HepG2 (cell line): ENCODE data around the gene MAP1B. TPM values are rescaled to one million over a fixed set of nuclear protein-coding genes. Genes with fewer than 3 reads are reported as not detected.

ENCODE experiments used
- ATAC-seq: fragments of 200-7000 bp; cut with Tn5 transposase; 3 replicates; pipeline ENCODE4 v1.9.1; 2020; ENCODE audit warnings: mild to moderate bottlenecking, moderate library complexity
- BruUV-seq: library from RNA; stranded (reverse); fragments of 400-500 nt; replicated peaks from 2 replicates; lab custom pipeline; 2021; lab: Mats Ljungman, UMichigan
- CTCF ChIA-PET: fragments of 300-600 bp; formaldehyde crosslinking; extraction: SDS; loops from one replicate; lab custom pipeline; 2021; ENCODE audit warnings: low total read pairs, inconsistent platforms, low intra/inter-chr PET ratio; lab: Yijun Ruan, JAX
- POLR2A ChIA-PET: fragments of 350-600 bp; sonication (Branson Sonifier 250); formaldehyde crosslinking; loops from one replicate; lab custom pipeline; 2020; ENCODE audit warnings: antibody characterized with exemption, inconsistent platforms; lab: Yijun Ruan, JAX
- DNase-seq: peaks from one replicate; pipeline ENCODE4 v3.0.0-alpha.2; 2015; ENCODE audit warnings: low spot score
- FAIRE-seq: peaks from 3 replicates; lab custom pipeline; 2011; peaks lifted over from hg19 to GRCh38; lab: Jason Lieb, UNC
- H2AFZ ChIP-seq: one replicate; pipeline ENCODE4 v1.6.1; 2011; ENCODE audit warnings: low read length, inconsistent platforms
- H3K27ac ChIP-seq: fragments of 300-600 bp; 3 replicates; pipeline ENCODE4 v1.8.0; 2011; ENCODE audit warnings: mixed run types, mild to moderate bottlenecking, mixed read lengths, low read length, inconsistent platforms; ENCODE audit not compliant: insufficient read depth; ENCODE audit errors: extremely low read length
- H3K27me3 ChIP-seq, 2 experiments: fragments of 200-600 bp in 1 of 2; 2 replicates in 1 of 2; 3 replicates in 1 of 2; pipeline versions ENCODE4 v1.6.0 to v1.8.0; 2011; ENCODE audit warnings: low read length in 2 of 2, mild to moderate bottlenecking in 2 of 2, moderate library complexity in 2 of 2, inconsistent platforms in 1 of 2; ENCODE audit not compliant: insufficient read depth in 2 of 2, control insufficient read depth in 1 of 2
- H3K36me3 ChIP-seq, 2 experiments: fragments of 200-600 bp in 1 of 2; replicated peaks in 1 of 2; 2 replicates in 1 of 2; 3 replicates in 1 of 2; pipeline versions ENCODE4 v1.5.1 to v1.8.0; 2011; ENCODE audit warnings: low read length in 2 of 2, inconsistent platforms in 1 of 2; ENCODE audit not compliant: insufficient read depth in 2 of 2, control insufficient read depth in 1 of 2
- H3K4me1 ChIP-seq: 2 replicates; pipeline ENCODE4 v1.5.1; 2012; ENCODE audit warnings: low read length, inconsistent platforms; ENCODE audit not compliant: insufficient read depth
- H3K4me2 ChIP-seq: 2 replicates; pipeline ENCODE4 v1.6.0; 2011; ENCODE audit warnings: low read depth, low read length, inconsistent platforms
- H3K4me3 ChIP-seq, 3 experiments: fragments of 200-600 bp in 1 of 3; sonication (generic), shearing (Covaris generic) in 1 of 3; replicated peaks in 1 of 3; 2 replicates each; pipeline ENCODE4 v1.5.1; 2011 to 2016; ENCODE audit warnings: low read length in 3 of 3, inconsistent platforms in 2 of 3, low read depth in 2 of 3, mild to moderate bottlenecking in 2 of 3, control low read depth in 1 of 3, mixed read lengths in 1 of 3; ENCODE audit not compliant: insufficient read depth in 1 of 3
- H3K79me2 ChIP-seq: one replicate; pipeline ENCODE4 v1.6.1; 2011; ENCODE audit warnings: low read length, inconsistent platforms; ENCODE audit not compliant: insufficient read depth
- H3K9ac ChIP-seq: 2 replicates; pipeline ENCODE4 v1.6.0; 2011; ENCODE audit warnings: mild to moderate bottlenecking, low read depth, low read length, inconsistent platforms; ENCODE audit not compliant: insufficient read depth
- H3K9me3 ChIP-seq: 2 replicates; pipeline ENCODE4 v1.5.1; 2012; ENCODE audit warnings: mild to moderate bottlenecking, low read length
- H4K20me1 ChIP-seq: 2 replicates; pipeline ENCODE4 v1.6.0; 2011; ENCODE audit warnings: inconsistent platforms, mild to moderate bottlenecking, low read length, moderate library complexity; ENCODE audit not compliant: insufficient read depth
- AKAP8 ChIP-seq: sonication (generic); formaldehyde crosslinking; IDR thresholded peaks from 2 replicates; pipeline ENCODE4 v1.5.1; 2020; ENCODE audit warnings: mild to moderate bottlenecking, missing genetic modification reagents
- BHLHE40 ChIP-seq: IDR thresholded peaks from 2 replicates; pipeline ENCODE4 v1.6.1; 2011; ENCODE audit warnings: low read length, improper control_type of control experiment
- FOXO1 ChIP-seq: sonication (generic); formaldehyde crosslinking; IDR thresholded peaks from 2 replicates; pipeline ENCODE4 v1.4.0; 2020; ENCODE audit warnings: missing genetic modification reagents
- NFYC ChIP-seq: IDR thresholded peaks from 2 replicates; pipeline ENCODE4 v1.6.1; 2016; ENCODE audit warnings: missing genetic modification reagents, missing compliant biosample characterization
- NRL ChIP-seq: sonication (generic); formaldehyde crosslinking; IDR thresholded peaks from 2 replicates; pipeline ENCODE4 v1.5.0; 2020; ENCODE audit warnings: missing genetic modification reagents, mild to moderate bottlenecking, moderate library complexity, borderline replicate concordance
- REST ChIP-seq, 2 experiments: IDR thresholded peaks; 2 replicates each; pipeline ENCODE4 v1.6.1; 2011 to 2012; ENCODE audit warnings: low read length in 2 of 2, borderline replicate concordance in 1 of 2, low read depth in 1 of 2, mild to moderate bottlenecking in 1 of 2, moderate library complexity in 1 of 2
- SETDB1 ChIP-seq: sonication (generic); formaldehyde crosslinking; IDR thresholded peaks from 2 replicates; pipeline ENCODE4 v1.5.1; 2020; ENCODE audit warnings: missing genetic modification reagents, mild to moderate bottlenecking, borderline replicate concordance
- TOPORS ChIP-seq: sonication (generic); formaldehyde crosslinking; IDR thresholded peaks from 2 replicates; pipeline ENCODE4 v1.8.0; 2023; ENCODE audit warnings: mild to moderate bottlenecking, missing genetic modification reagents
- ZBTB1 ChIP-seq: sonication (generic); formaldehyde crosslinking; IDR thresholded peaks from 2 replicates; pipeline ENCODE4 v1.4.0; 2020; ENCODE audit warnings: missing genetic modification reagents, borderline replicate concordance
- ZBTB37 ChIP-seq: sonication (generic); formaldehyde crosslinking; IDR thresholded peaks from 2 replicates; pipeline ENCODE4 v1.4.0; 2020; ENCODE audit warnings: mild to moderate bottlenecking, missing genetic modification reagents
- ZBTB8A ChIP-seq: sonication (generic); formaldehyde crosslinking; IDR thresholded peaks from 2 replicates; pipeline ENCODE4 v1.4.0; 2020; ENCODE audit warnings: mild to moderate bottlenecking, low read depth, missing genetic modification reagents, borderline replicate concordance
- ZMAT3 ChIP-seq: sonication (generic); formaldehyde crosslinking; conservative IDR thresholded peaks from 2 replicates; pipeline ENCODE4 v1.7.0; 2021; ENCODE audit warnings: missing genetic modification reagents
- ZNF281 ChIP-seq: sonication (generic); formaldehyde crosslinking; IDR thresholded peaks from 2 replicates; pipeline ENCODE4 v1.4.0; 2020; ENCODE audit warnings: missing genetic modification reagents, borderline replicate concordance
- ZNF709 ChIP-seq: sonication (generic); formaldehyde crosslinking; IDR thresholded peaks from 2 replicates; pipeline ENCODE4 v1.5.0; 2020; ENCODE audit warnings: mild to moderate bottlenecking, missing genetic modification reagents
- ZNF713 ChIP-seq: sonication (generic); formaldehyde crosslinking; IDR thresholded peaks from 2 replicates; pipeline ENCODE4 v1.4.0; 2020; ENCODE audit warnings: mild to moderate bottlenecking, missing genetic modification reagents
- WGBS: methylation state at CpG from one replicate; pipeline ENCODE4 v1.1.6; 2017; ENCODE audit warnings: low lambda C conversion rate; 5-methylcytosine and 5-hydroxymethylcytosine counted together
- in situ Hi-C: cut with HindIII; loops from 2 replicates; pipeline ENCODE4 v1.10.0; 2017; ENCODE audit warnings: low pct_unique_long_range_greater_than_20kb; ENCODE audit not compliant: extremely low pct_ligation_motif_present
- intact Hi-C: fragments of 100-400 bp; cut with micrococcal nuclease; formaldehyde crosslinking; loops from one replicate; pipeline ENCODE4 v1.10.0; 2022; ENCODE audit not compliant: unreplicated experiment
- polyA plus RNA-seq, 8 experiments: library from polyadenylated mRNA; depleted of rRNA in 3 of 8; stranded (reverse) in 7 of 8; unstranded in 1 of 8; fragments of >200 nt; fragmentation: Illumina TruSeq in 4 of 8; extraction: Trizol in 4 of 8; gene quantifications; 2 replicates each; pipeline versions ENCODE4 v1.2.1 to v1.2.3, GENCODE V29; 2011 to 2016; ENCODE audit warnings: low read depth in 4 of 8, missing spikeins in 1 of 8, mixed read lengths in 1 of 8; ENCODE audit not compliant: insufficient read depth in 1 of 8
- total RNA-seq, 5 experiments: library from RNA; depleted of rRNA; stranded (reverse); fragments of >200 nt; fragmentation: Illumina TruSeq; extraction: Trizol; gene quantifications; 2 replicates each; pipeline ENCODE4 v1.2.3, GENCODE V29; 2016; ENCODE audit warnings: low read depth in 1 of 5

The MAP1B gene
- total and polyA plus RNA-seq, 2 of the 13 experiments (the other 11 are each of a cell fraction or from before 2014, with no cell fraction given), result 3.3 to 6.2 TPM

- H3K4me1 ChIP-seq, result peaks cover 23% of the 10 kb centered on the region
- ChIA-PET CTCF (no interaction called here), POLR2A (no interaction called here)
- no peak overlapping the region for H3K27ac ChIP-seq
- DNase-seq (no peak), FAIRE-seq (no peak), ATAC-seq (no peak)
- intact Hi-C loops, result no loop called here
- no peaks in the 10 kb centered on the region for H3K9me3 ChIP-seq
- H4K20me1 ChIP-seq, result peaks cover 4% of the 10 kb centered on the region; the same call in 1 of the 2 replicates
- peaks cover 10 to 27% of the 10 kb centered on the region in 2 experiments for H3K36me3 ChIP-seq
- H2AFZ ChIP-seq, result no peak overlapping the region
- in situ Hi-C loops, result no loop called here
- H3K4me3 ChIP-seq, result no peak overlapping the region
- WGBS, result 96% methylated on average over 2 of the region's 2 CpGs
- no TSS peak for BruUV-seq
- H3K4me2 ChIP-seq, result no peak overlapping the region
- TF ChIP-seq ZBTB1 (CRISPR knock-in tag) (no peak), ZMAT3 (no peak), ZNF281 (CRISPR knock-in tag) (no peak), REST (IDR thresholded peaks at IDR 0.05; ENCODE audit: borderline replicate concordance in 1 of 2, low read depth in 1 of 2, low read length in 2 of 2) (no peak), ZNF713 (CRISPR knock-in tag) (no peak), FOXO1 (CRISPR knock-in tag) (no peak), ZNF709 (CRISPR knock-in tag) (no peak), SETDB1 (CRISPR knock-in tag) (no peak), NFYC (no peak), ZBTB8A (CRISPR knock-in tag) (no peak), AKAP8 (CRISPR knock-in tag) (no peak), TOPORS (CRISPR knock-in tag) (no peak), BHLHE40 (no peak), NRL (CRISPR knock-in tag) (no peak), ZBTB37 (CRISPR knock-in tag) (no peak)
- no peaks in the 10 kb centered on the region for H3K79me2 ChIP-seq
- no peaks in the 10 kb centered on the region for H3K27me3 ChIP-seq
- no peak overlapping the region for H3K9ac ChIP-seq
Measured at GRCh38 chr5:72237415-72237814, 130.1 kb downstream of the MAP1B start.
